Activated naive CD8-positive, alpha-beta T cell treated with anti-CD3 and anti-CD28 coated beads, Interleukin-2, amount 10 ng/mL, durations not matched to agents 7 days and 5 days (primary cell): Measurements from ENCODE around the gene KIF1A. TPM values are rescaled to one million over a fixed set of nuclear protein-coding genes. Genes with fewer than 3 reads are reported as not detected.

Experiments
- ATAC-seq: fragments of 150-1000 bp; cut with Tn5 transposase; one replicate; pipeline ENCODE4 v1.10.0; 2021; ENCODE audit warnings: low read depth, moderate library complexity
- POLR2A ChIA-PET: fragments of 350-600 bp; sonication (Branson Sonifier 250); formaldehyde crosslinking; loops from one replicate; lab custom pipeline; 2021; ENCODE audit warnings: antibody characterized with exemption; lab: Charles Lee
- DNase-seq: peaks from one replicate; pipeline ENCODE4 v3.0.0; 2021
- H3K27ac Mint-ChIP-seq: one replicate; pipeline ENCODE4 v1.8.0; 2022; ENCODE audit warnings: mild to moderate bottlenecking, mixed read lengths
- H3K27me3 Mint-ChIP-seq: one replicate; pipeline ENCODE4 v1.8.0; 2022; ENCODE audit warnings: mild to moderate bottlenecking, moderate library complexity, mixed read lengths
- H3K36me3 Mint-ChIP-seq: one replicate; pipeline ENCODE4 v1.8.0; 2021; ENCODE audit warnings: mild to moderate bottlenecking, mixed read lengths
- H3K4me1 Mint-ChIP-seq: one replicate; pipeline ENCODE4 v1.8.0; 2021; ENCODE audit warnings: mixed read lengths
- H3K4me3 Mint-ChIP-seq: one replicate; pipeline ENCODE4 v1.8.0; 2022; ENCODE audit warnings: mild to moderate bottlenecking, moderate library complexity, mixed read lengths
- H3K9me3 Mint-ChIP-seq: one replicate; pipeline ENCODE4 v1.8.0; 2021; ENCODE audit warnings: mixed read lengths
- total RNA-seq, 2 experiments: library from RNA; stranded (reverse); gene quantifications; one replicate each; pipeline ENCODE4 v1.2.3, GENCODE V29; 2021

KIF1A gene
- total RNA-seq, 2 experiments from 2014 or later = 2.0 to 2.3 TPM

GRCh38 chr2:240760576-240761246, 59.3 kb downstream of the KIF1A start:
- DNase-seq = no peak
- ATAC-seq = no peak

GRCh38 chr2:240760121-240760520, 59.9 kb downstream of the KIF1A start:
- Mint-ChIP-seq H3K36me3 (no peaks in the 10 kb centered on the region), H3K9me3 (no peaks in the 10 kb centered on the region), H3K4me3 (no peak overlapping the region), H3K4me1 (no peaks in the 10 kb centered on the region), H3K27me3 (no peaks in the 10 kb centered on the region), H3K27ac (no peak overlapping the region)
- no peak for ATAC-seq
- DNase-seq = no peak
- POLR2A ChIA-PET = no interaction called here

More at GRCh38 chr2:240760576-240761246, 59.3 kb downstream of the KIF1A start:
- Mint-ChIP-seq H3K36me3 (no peaks in the 10 kb centered on the region), H3K4me1 (no peaks in the 10 kb centered on the region), H3K9me3 (no peaks in the 10 kb centered on the region), H3K27me3 (no peaks in the 10 kb centered on the region), H3K4me3 (no peak overlapping the region), H3K27ac (no peak overlapping the region)
- POLR2A ChIA-PET = no interaction called here

DNA sequence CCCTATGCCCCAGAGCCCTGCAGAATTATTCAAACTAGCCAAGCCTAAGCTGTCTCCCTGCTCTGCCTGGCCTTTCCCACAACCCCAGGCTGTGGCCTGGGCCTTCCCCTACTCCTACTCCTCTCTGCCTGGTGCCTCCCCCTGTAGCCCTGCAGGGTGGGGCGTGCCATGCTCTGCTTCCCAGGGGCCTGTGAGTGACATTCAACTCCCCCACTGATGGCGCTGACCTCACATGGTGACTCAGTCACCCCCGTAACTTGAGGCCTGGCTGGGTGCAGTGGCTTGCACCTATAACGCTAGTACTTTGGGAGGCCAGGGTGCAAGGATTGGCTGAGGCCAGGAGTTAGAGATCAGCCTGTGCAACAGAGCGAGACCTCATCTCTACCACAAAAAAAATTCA, 60.6 kb downstream of the KIF1A start:
- H3K4me3 Mint-ChIP-seq = no peak overlapping the region
- POLR2A ChIA-PET = no interaction called here

GRCh38 chr2:240757086-240757614, 62.9 kb downstream of the KIF1A start:
- no peaks in the 10 kb centered on the region for H3K36me3 Mint-ChIP-seq
- ATAC-seq = no peak
- POLR2A ChIA-PET = no interaction called here
- no peaks in the 10 kb centered on the region for H3K27me3 Mint-ChIP-seq
- no peak overlapping the region for H3K27ac Mint-ChIP-seq
- H3K9me3 Mint-ChIP-seq = no peaks in the 10 kb centered on the region
- no peak overlapping the region for H3K4me3 Mint-ChIP-seq
- DNase-seq = no peak
- no peaks in the 10 kb centered on the region for H3K4me1 Mint-ChIP-seq

More for the DNA sequence above, 60.6 kb downstream of the KIF1A start:
- DNase-seq (no peak), ATAC-seq (no peak)
- Mint-ChIP-seq H3K27me3 (no peaks in the 10 kb centered on the region), H3K27ac (no peak overlapping the region), H3K36me3 (no peaks in the 10 kb centered on the region), H3K4me1 (no peaks in the 10 kb centered on the region), H3K9me3 (no peaks in the 10 kb centered on the region)

DNA sequence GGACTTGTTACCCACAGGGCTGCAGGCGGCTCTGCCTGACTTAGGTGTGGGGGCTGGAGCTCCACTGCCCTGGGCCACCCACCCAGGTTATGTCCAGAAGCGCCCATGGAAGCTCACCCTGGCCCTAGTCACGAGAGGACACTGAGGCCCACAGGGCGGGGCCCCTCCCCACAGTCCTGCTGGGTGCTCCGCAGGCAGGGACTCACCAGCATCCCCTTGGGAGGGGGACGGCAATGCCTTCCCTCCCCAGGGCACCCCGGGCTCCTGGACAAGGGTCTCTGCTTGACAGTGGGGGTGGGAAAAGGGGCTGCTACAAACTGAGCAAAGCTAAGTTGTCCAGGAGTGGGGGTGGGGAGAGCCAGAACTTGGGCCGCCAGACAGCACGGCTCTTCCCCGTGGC, 67.8 kb downstream of the KIF1A start:
- POLR2A ChIA-PET = no interaction called here
- no peaks in the 10 kb centered on the region for H3K4me1 Mint-ChIP-seq
- no peak overlapping the region for H3K27ac Mint-ChIP-seq
- H3K4me3 Mint-ChIP-seq = no peak overlapping the region
- ATAC-seq (no peak), DNase-seq (no peak)
- H3K27me3 Mint-ChIP-seq = no peaks in the 10 kb centered on the region
- no peaks in the 10 kb centered on the region for H3K9me3 Mint-ChIP-seq
- H3K36me3 Mint-ChIP-seq = no peaks in the 10 kb centered on the region

GRCh38 chr2:240750409-240750808, 69.6 kb downstream of the KIF1A start:
- DNase-seq = no peak
- Mint-ChIP-seq H3K4me1 (no peaks in the 10 kb centered on the region), H3K9me3 (no peaks in the 10 kb centered on the region), H3K36me3 (no peaks in the 10 kb centered on the region), H3K27me3 (no peaks in the 10 kb centered on the region), H3K4me3 (no peak overlapping the region), H3K27ac (no peak overlapping the region)
- POLR2A ChIA-PET = no interaction called here
- ATAC-seq = no peak

DNA sequence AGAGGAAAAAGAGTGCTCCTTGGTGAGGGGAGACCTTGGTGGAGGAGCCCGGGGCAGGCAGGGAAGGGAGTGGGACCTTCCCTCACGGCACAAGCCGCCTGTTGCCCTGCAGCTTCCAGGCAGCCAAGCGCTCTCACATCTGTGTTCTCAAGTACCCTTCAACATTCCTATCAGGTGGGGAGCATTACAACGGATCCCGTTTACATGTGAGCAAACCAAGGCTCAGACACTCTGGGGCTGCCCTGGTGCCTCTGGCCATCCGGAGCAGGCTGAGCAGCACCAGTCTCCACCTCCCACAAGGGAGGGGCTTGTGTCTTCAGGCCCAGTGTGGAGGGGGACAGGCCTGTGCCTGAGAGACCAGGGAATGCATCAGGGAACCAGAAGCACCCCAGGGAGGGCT, 70.5 kb downstream of the KIF1A start:
- Mint-ChIP-seq H3K4me3 (no peak overlapping the region), H3K27me3 (no peaks in the 10 kb centered on the region), H3K27ac (no peak overlapping the region), H3K9me3 (no peaks in the 10 kb centered on the region), H3K36me3 (no peaks in the 10 kb centered on the region), H3K4me1 (no peaks in the 10 kb centered on the region)
- DNase-seq (no peak), ATAC-seq (no peak)
- POLR2A ChIA-PET = no interaction called here

DNA sequence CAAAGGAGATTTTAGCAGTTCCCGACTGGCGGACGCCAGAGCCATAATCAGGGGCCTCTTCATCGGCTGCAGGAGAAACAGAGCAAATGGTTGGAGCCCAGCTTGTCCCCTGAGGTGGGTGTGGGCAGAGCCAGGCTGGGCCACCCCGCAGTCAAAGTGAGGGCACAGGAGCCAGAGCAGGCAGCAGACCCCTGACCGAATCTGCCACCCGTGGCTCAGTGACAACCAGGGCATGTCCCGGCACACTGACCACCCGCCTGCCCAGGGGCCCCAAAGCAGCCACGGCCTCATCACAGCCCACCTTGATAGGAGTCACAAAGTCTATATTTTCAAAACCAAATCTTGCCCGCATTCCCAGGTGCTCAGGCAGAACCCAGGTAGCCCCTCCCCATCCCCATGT, 72.8 kb downstream of the KIF1A start:
- Mint-ChIP-seq H3K27me3 (no peaks in the 10 kb centered on the region), H3K36me3 (no peaks in the 10 kb centered on the region), H3K27ac (no peak overlapping the region), H3K4me3 (no peak overlapping the region), H3K4me1 (no peaks in the 10 kb centered on the region), H3K9me3 (no peaks in the 10 kb centered on the region)
- DNase-seq = no peak
- no peak for ATAC-seq
- POLR2A ChIA-PET = no interaction called here

DNA sequence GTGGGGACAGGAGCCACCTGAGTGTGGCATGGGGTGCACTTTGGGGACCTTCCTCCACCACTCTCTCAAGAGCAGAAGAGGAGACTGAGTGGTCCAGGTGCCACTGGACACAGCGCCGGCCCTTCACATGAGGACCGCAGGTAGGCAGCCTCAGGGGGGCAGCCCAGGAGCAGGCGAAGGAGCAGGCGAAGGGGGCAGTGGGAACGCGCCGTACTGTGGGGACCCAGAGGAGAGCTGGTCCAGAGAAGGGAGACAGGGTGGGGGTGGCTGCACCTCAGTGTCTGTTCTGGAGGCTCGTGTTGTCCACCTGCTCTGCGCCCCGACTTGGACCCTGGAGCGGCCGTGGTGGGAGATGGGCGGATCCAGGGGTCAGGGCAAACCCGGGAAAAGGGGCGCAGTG, 73.3 kb downstream of the KIF1A start:
- no peaks in the 10 kb centered on the region for H3K4me1 Mint-ChIP-seq
- POLR2A ChIA-PET = no interaction called here
- ATAC-seq (no peak), DNase-seq (no peak)
- H3K9me3 Mint-ChIP-seq = no peaks in the 10 kb centered on the region
- H3K27ac Mint-ChIP-seq = no peak overlapping the region
- H3K36me3 Mint-ChIP-seq = no peaks in the 10 kb centered on the region
- H3K4me3 Mint-ChIP-seq = no peak overlapping the region
- H3K27me3 Mint-ChIP-seq = no peaks in the 10 kb centered on the region

GRCh38 chr2:240745962-240746361, 74.1 kb downstream of the KIF1A start:
- ATAC-seq = no peak
- POLR2A ChIA-PET = interaction anchor here (0.5 kb wide), 1 partner anchor 20 kb away, joined by 3 read pairs; no protein-coding TSS in a partner anchor
- Mint-ChIP-seq H3K4me3 (no peak overlapping the region), H3K36me3 (no peaks in the 10 kb centered on the region), H3K9me3 (no peaks in the 10 kb centered on the region), H3K27ac (no peak overlapping the region), H3K4me1 (no peaks in the 10 kb centered on the region), H3K27me3 (no peaks in the 10 kb centered on the region)
- no peak for DNase-seq

DNA sequence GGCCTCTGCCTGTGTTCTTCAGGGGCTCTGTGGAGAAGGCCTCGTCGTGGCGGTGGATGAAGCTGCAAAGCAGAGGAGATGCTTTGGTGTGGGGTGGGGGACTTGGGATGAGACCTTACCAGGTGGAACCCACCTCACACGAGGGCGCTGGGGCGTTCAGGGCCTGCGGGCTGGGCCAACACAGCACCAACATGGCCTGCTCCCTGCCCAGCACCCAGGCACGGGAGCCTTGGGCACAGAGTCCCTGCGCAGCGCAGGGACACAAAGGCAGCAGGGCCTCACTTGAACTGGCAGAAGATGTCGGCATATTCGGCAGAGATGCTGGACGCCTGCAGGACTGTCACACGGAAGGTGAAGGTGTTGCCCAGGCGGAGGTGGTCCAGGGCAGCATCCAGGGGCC, 74.6 kb downstream of the KIF1A start:
- H3K27me3 Mint-ChIP-seq = no peaks in the 10 kb centered on the region
- H3K4me3 Mint-ChIP-seq = no peak overlapping the region
- no peak overlapping the region for H3K27ac Mint-ChIP-seq
- no peaks in the 10 kb centered on the region for H3K4me1 Mint-ChIP-seq
- no peak for ATAC-seq
- no peak for DNase-seq
- no peaks in the 10 kb centered on the region for H3K36me3 Mint-ChIP-seq
- POLR2A ChIA-PET = interaction anchor here (0.5 kb wide), 1 partner anchor 19 kb away, joined by 3 read pairs; no protein-coding TSS in a partner anchor
- no peaks in the 10 kb centered on the region for H3K9me3 Mint-ChIP-seq

DNA sequence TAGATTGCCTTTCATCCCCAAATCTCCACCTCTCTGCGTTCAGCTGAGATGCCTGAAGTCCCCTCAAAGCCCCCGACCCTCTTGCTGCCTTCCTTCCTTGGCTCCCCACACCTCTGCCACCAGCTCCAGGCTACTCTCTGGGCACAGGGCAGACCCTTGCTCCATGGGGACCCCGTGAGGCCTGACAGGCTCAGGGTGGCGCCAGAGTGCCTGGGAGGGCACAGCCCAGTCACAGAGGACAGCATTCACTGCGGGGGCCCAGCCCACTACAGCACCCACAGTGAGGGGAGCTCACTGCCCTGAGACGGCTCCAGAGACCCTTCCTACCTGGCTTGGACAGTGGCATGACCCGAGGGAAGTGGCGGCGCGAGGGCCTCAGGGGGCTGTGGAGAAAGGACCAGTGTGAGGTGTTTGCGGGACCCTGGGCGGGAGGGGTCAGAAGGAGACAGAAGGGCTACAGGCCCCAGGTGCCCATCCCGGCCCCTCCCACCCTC, 77.4 kb downstream of the KIF1A start:
- no peak for ATAC-seq
- no peak overlapping the region for H3K27ac Mint-ChIP-seq
- no peak overlapping the region for H3K4me3 Mint-ChIP-seq
- no peak for DNase-seq
- H3K27me3 Mint-ChIP-seq = no peaks in the 10 kb centered on the region
- no peaks in the 10 kb centered on the region for H3K36me3 Mint-ChIP-seq
- POLR2A ChIA-PET = no interaction called here
- no peaks in the 10 kb centered on the region for H3K4me1 Mint-ChIP-seq
- H3K9me3 Mint-ChIP-seq = no peaks in the 10 kb centered on the region

- H3K4me1 Mint-ChIP-seq = peaks cover 1% of the 10 kb centered on the region
- H3K9me3 Mint-ChIP-seq = no peaks in the 10 kb centered on the region
- no peak for ATAC-seq
- peak overlapping the region; percentile 34 for H3K27ac Mint-ChIP-seq
- H3K27me3 Mint-ChIP-seq = no peaks in the 10 kb centered on the region
- no peaks in the 10 kb centered on the region for H3K36me3 Mint-ChIP-seq
- DNase-seq = no peak
- POLR2A ChIA-PET = no interaction called here
- H3K4me3 Mint-ChIP-seq = no peak overlapping the region
These were observed 78.9 kb downstream of the KIF1A start for GRCh38 chr2:240741091-240741490.

DNA sequence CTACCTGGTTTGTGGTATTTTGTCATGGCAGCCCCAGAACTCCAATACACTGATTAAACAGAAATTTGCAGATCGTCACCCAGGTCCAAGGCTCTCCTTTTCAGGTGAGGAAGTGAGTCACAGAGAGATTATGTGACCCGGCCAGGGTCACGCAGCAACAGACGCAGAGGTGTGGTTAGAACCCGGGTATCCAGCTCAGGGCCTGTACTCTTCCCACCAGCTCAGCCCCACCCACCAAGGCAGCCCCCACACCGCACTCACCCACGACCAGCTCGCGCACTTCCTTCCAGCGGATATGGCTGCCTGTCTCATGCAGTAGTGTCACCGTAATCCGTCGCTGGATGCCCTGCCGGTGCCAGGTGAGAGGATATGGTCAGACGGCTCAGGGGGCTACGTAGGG, 80.2 kb downstream of the KIF1A start:
- H3K4me3 Mint-ChIP-seq = peak overlapping the region; percentile 48
- ATAC-seq (peak; percentile 65), DNase-seq (peak; percentile 49)
- POLR2A ChIA-PET = no interaction called here
- no peaks in the 10 kb centered on the region for H3K36me3 Mint-ChIP-seq
- peak overlapping the region; percentile 77 for H3K27ac Mint-ChIP-seq
- peaks cover 1% of the 10 kb centered on the region for H3K4me1 Mint-ChIP-seq
- no peaks in the 10 kb centered on the region for H3K9me3 Mint-ChIP-seq
- H3K27me3 Mint-ChIP-seq = no peaks in the 10 kb centered on the region
